K562 (cell line): ENCODE results near the gene FLOT2.

Experiments
- CTCF ChIP-seq, 3 experiments: IDR thresholded peaks in 2 of 3; conservative IDR thresholded peaks in 1 of 3; 2 replicates each; pipeline ENCODE4 v1.5.1; 2011 to 2012; ENCODE audit warnings: low read length in 3 of 3, mild to moderate bottlenecking in 3 of 3, control low read depth in 2 of 3, improper control_type of control experiment in 1 of 3, inconsistent platforms in 1 of 3, low read depth in 1 of 3, mixed read lengths in 1 of 3, moderate library complexity in 1 of 3; ENCODE audit not compliant: insufficient read depth in 2 of 3
- ZNF311 ChIP-seq: fragments of 250-450 bp; sonication (Bioruptor Pico); IDR thresholded peaks from 2 replicates; pipeline ENCODE4 v1.4.0; 2020; ENCODE audit warnings: mild to moderate bottlenecking, moderate library complexity

DNA sequence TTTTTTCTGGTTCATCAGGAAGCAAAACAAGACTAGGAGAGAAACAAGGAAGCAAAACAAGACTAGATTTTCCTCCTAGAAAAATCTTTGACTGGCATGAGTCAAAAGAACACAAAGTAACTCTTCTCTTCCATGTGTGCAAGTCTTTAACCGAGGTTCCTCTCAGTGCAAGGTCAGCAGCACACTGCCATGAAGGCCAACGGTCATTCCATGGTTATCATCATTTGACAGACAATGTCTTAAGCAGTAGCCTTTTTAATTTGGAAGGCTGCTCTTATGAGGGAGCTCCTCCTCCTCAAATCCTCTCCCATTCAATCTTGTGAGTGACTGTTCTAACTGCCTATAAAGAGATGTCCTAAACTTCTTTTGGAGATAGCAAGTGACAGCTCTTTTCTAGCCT is 20.8 kb upstream of the FLOT2 start:
- TF ChIP-seq CTCF (IDR thresholded peaks at IDR 0.05 in 2 of 3, conservative IDR thresholded peaks at IDR 0.05 in 1 of 3; ENCODE audit: insufficient read depth in 2 of 3, low read depth in 1 of 3, low read length in 3 of 3) (no peak), ZNF311 (CRISPR knock-in tag) (no peak)
